GM12864 (cell line): ENCODE data around the gene GTSE1.

Source experiments
- DNase-seq: peaks from one replicate; pipeline ENCODE4 v3.0.0-alpha.2; 2011; ENCODE audit warnings: low read depth
- H3K4me3 ChIP-seq: 2 replicates; pipeline ENCODE4 v1.5.1; 2011; ENCODE audit warnings: mild to moderate bottlenecking, low read depth, low read length, control low read depth
- CTCF ChIP-seq: IDR thresholded peaks from 2 replicates; pipeline ENCODE4 v1.5.1; 2011; ENCODE audit warnings: low read depth, mild to moderate bottlenecking, moderate library complexity, low read length, control low read depth, inconsistent platforms; ENCODE audit errors: missing control alignments

The GTSE1 gene

GRCh38 chr22:46373159-46373558 lies 76.5 kb downstream of the GTSE1 start:
- no peak for TF ChIP-seq CTCF
- no peak overlapping the region for H3K4me3 ChIP-seq
- DNase-seq, result no peak

- no peak overlapping the region for H3K4me3 ChIP-seq
- TF ChIP-seq CTCF, result no peak
- no peak for DNase-seq
Observed at GRCh38 chr22:46373921-46374662, 77.4 kb downstream of the GTSE1 start.

- TF ChIP-seq CTCF, result no peak
- H3K4me3 ChIP-seq, result no peak overlapping the region
- no peak for DNase-seq
Observed at GRCh38 chr22:46374663-46375474, 78.2 kb downstream of the GTSE1 start.

GRCh38 chr22:46376111-46376510 lies 79.4 kb downstream of the GTSE1 start:
- no peak overlapping the region for H3K4me3 ChIP-seq
- no peak for DNase-seq
- TF ChIP-seq CTCF, result no peak

GRCh38 chr22:46376908-46377524 lies 80.3 kb downstream of the GTSE1 start:
- H3K4me3 ChIP-seq, result no peak overlapping the region
- TF ChIP-seq CTCF, result no peak
- DNase-seq, result no peak

- H3K4me3 ChIP-seq, result no peak overlapping the region
- no peak for TF ChIP-seq CTCF
- DNase-seq, result no peak
Observed at GRCh38 chr22:46377525-46378425, 81.1 kb downstream of the GTSE1 start.
